Right atrium auricular region (tissue), 2 donors: ENCODE measurements around the gene DNAH12. TPM values are rescaled to one million over a fixed set of nuclear protein-coding genes. Genes with fewer than 3 reads are reported as not detected.

Source experiments
- DNase-seq: peaks from one replicate; pipeline ENCODE4 v3.0.0-alpha.2; 2019; ENCODE audit warnings: low spot score
- H3K27ac ChIP-seq, 2 donors: fragments of 200-600 bp; sonication (generic); 1 replicate in 1 of 2; 2 replicates in 1 of 2; pipeline ENCODE4 v1.5.1; 2016 to 2019
- H3K27me3 ChIP-seq, 2 donors: fragments of 200-600 bp; sonication (generic); one replicate each; pipeline versions ENCODE4 v1.5.1 to v1.6.0; 2017 to 2019
- H3K36me3 ChIP-seq: fragments of 200-600 bp; sonication (generic); one replicate; pipeline ENCODE4 v1.5.1; 2016
- H3K4me1 ChIP-seq, 2 donors: fragments of 200-600 bp; sonication (generic); one replicate each; pipeline versions ENCODE4 v1.5.1 to v1.6.0; 2017 to 2019
- H3K4me3 ChIP-seq, 2 donors: fragments of 200-600 bp; sonication (generic); 1 replicate in 1 of 2; 2 replicates in 1 of 2; pipeline ENCODE4 v1.5.1; 2017 to 2019; ENCODE audit warnings: mild to moderate bottlenecking in 1 of 2, moderate library complexity in 1 of 2
- H3K9me3 ChIP-seq, 2 donors: fragments of 200-600 bp; sonication (generic); one replicate each; pipeline ENCODE4 v1.5.1; 2019
- total RNA-seq, 2 donors: library from RNA; depleted of rRNA; stranded (reverse); fragments of >200 nt; gene quantifications; one replicate each; pipeline ENCODE4 v1.1.0, GENCODE V29; 2016
- TF ChIP-seq, protein P1 (sequence below), 2 donors: fragments of 200-600 bp; sonication (generic); IDR thresholded peaks; one replicate each; pipeline ENCODE4 v1.5.1; 2019; ENCODE audit warnings: antibody characterized with exemption in 2 of 2

The DNAH12 gene
- total RNA-seq, 2 donors from 2014 or later = 0.08 TPM; not detected in 1

DNA sequence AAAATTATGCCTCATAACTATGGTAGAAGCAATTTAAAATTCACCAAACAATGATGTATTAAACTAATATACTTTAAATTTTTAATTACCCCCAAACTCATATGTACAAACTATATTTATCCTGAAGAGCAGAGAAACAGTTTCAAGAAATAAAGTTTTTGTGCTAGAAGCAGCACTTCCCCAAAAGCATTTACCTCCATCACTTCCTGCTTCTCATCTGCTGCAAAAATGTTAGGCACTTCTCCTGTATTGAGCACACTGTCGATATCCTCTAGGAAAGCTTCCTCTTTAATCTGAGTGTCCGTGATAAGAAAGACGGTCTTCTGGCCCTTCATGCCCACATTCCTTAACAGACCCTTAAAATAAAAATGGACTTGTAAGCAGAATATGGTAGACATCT, 150.2 kb downstream of the DNAH12 start:
- H3K27me3 ChIP-seq = no peaks in the 10 kb centered on the region
- no peaks in the 10 kb centered on the region for H3K36me3 ChIP-seq
- no peak overlapping the region for H3K27ac ChIP-seq
- no peaks in the 10 kb centered on the region for H3K9me3 ChIP-seq
- no peaks in the 10 kb centered on the region for H3K4me1 ChIP-seq
- no peak overlapping the region for H3K4me3 ChIP-seq
- TF ChIP-seq, protein P1, sequence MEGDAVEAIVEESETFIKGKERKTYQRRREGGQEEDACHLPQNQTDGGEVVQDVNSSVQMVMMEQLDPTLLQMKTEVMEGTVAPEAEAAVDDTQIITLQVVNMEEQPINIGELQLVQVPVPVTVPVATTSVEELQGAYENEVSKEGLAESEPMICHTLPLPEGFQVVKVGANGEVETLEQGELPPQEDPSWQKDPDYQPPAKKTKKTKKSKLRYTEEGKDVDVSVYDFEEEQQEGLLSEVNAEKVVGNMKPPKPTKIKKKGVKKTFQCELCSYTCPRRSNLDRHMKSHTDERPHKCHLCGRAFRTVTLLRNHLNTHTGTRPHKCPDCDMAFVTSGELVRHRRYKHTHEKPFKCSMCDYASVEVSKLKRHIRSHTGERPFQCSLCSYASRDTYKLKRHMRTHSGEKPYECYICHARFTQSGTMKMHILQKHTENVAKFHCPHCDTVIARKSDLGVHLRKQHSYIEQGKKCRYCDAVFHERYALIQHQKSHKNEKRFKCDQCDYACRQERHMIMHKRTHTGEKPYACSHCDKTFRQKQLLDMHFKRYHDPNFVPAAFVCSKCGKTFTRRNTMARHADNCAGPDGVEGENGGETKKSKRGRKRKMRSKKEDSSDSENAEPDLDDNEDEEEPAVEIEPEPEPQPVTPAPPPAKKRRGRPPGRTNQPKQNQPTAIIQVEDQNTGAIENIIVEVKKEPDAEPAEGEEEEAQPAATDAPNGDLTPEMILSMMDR (IDR thresholded peaks at IDR 0.05) = no peak
- DNase-seq = no peak

DNA sequence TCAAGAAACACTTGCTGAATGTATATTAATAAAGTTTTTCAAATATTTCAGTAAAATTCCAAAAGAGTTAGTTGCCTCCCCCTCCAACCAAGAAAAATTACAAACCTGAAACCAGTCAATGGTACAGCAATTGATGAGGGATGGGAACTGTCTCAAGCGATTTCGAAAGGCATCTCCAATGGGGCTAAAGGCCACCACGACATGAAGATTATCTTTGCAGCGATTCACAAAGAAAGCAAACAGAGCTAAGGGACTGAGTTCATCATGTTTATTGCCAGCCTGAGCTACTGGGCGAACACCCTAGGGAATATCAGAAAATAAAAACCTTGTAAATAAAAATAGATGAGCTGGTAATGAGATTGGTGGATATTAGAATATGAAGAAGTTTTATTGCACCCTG, 152.4 kb downstream of the DNAH12 start:
- Histone ChIP-seq H3K4me3 (no peak overlapping the region), H3K4me1 (no peaks in the 10 kb centered on the region), H3K27ac (no peak overlapping the region), H3K36me3 (no peaks in the 10 kb centered on the region), H3K27me3 (no peaks in the 10 kb centered on the region), H3K9me3 (no peaks in the 10 kb centered on the region)
- DNase-seq = no peak
- TF ChIP-seq, protein P1 (IDR thresholded peaks at IDR 0.05) = no peak

DNA sequence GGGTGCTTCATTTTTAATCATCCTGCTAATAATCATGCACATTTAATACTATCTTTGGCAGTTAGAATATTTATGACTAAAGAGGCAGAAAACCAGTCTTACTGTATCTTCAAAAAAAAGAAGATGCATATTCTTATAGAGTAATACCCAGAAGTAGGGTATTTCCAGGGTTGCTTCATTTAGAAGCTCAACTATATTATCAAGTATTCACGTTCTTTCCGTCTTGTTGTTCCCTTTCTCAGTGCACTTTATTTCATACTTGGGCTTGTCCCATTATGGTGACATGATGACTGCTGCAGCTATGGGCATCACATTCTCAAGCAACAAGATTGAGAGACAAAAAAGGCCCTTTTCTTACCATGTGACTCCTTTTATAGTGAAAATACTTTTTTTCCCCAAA, 154.9 kb downstream of the DNAH12 start:
- no peak for DNase-seq
- Histone ChIP-seq H3K27me3 (no peaks in the 10 kb centered on the region), H3K4me1 (no peaks in the 10 kb centered on the region), H3K27ac (no peak overlapping the region), H3K36me3 (no peaks in the 10 kb centered on the region), H3K4me3 (no peak overlapping the region), H3K9me3 (no peaks in the 10 kb centered on the region)
- TF ChIP-seq, protein P1 (IDR thresholded peaks at IDR 0.05) = no peak

DNA sequence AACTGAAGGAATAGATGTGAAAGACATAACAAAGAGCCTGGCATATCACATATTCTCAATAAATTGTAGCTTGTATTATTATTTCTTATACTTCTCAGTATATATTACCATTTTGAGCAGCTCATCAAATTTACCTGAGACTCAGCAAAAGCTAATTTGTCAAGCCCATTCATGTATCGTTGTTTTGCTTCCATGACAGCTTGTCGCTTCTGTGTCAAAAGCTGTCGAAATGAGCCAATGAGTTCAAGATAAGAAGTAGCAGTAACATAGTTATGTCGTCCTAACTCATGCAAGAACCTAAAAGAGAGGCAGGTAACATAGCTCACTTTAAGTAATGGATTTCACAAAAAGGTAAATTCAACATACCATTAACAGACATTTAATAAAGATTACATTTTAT, 157.8 kb downstream of the DNAH12 start:
- DNase-seq = no peak
- H3K27ac ChIP-seq = no peak overlapping the region
- H3K9me3 ChIP-seq = no peaks in the 10 kb centered on the region
- no peaks in the 10 kb centered on the region for H3K27me3 ChIP-seq
- H3K4me3 ChIP-seq = no peak overlapping the region
- TF ChIP-seq, protein P1 (IDR thresholded peaks at IDR 0.05) = no peak
- no peaks in the 10 kb centered on the region for H3K4me1 ChIP-seq
- no peaks in the 10 kb centered on the region for H3K36me3 ChIP-seq

DNA sequence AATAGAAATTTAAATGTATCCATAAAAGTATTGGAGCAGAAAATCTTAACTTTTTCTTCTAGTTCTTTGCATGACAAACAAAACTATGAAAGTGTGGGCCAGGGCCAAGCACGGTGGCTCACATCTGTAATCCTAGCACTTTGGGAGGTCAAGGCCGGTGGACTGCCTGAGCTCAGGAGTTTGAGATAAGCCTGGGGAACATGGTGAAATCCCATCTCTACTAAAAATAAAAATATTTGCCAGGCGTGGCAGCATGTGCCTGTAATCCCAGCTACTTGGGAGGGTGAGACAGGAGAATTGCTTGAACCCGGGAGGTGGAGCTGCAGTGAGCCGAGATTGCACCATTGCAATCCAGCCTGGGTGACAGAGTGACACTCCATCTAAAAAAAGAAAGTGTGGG, 158.6 kb downstream of the DNAH12 start:
- no peaks in the 10 kb centered on the region for H3K36me3 ChIP-seq
- TF ChIP-seq, protein P1 (IDR thresholded peaks at IDR 0.05) = no peak
- DNase-seq = no peak
- H3K9me3 ChIP-seq = no peaks in the 10 kb centered on the region
- H3K27me3 ChIP-seq = no peaks in the 10 kb centered on the region
- no peak overlapping the region for H3K27ac ChIP-seq
- no peaks in the 10 kb centered on the region for H3K4me1 ChIP-seq
- no peak overlapping the region for H3K4me3 ChIP-seq

DNA sequence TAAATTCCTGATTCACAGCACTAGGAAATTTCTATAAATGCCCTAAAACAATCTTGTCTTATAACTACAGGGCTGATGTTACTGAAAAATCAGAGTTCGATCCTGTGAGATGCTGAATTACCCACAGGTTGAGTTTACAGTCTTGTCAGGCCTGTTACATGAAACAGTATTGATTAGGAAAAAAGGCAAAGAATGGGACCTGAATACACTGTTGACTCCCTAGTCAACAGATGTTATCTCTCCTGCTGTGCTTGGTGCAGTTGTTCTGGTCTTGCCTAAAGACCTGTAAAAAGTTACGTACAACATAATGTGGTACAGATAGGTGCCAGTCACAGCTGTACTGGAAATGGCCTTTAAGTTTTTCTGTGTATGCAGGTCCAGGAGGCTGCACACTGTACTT, 160.3 kb downstream of the DNAH12 start:
- H3K27ac ChIP-seq = no peak overlapping the region
- DNase-seq = no peak
- H3K36me3 ChIP-seq = no peaks in the 10 kb centered on the region
- H3K27me3 ChIP-seq = no peaks in the 10 kb centered on the region
- H3K4me3 ChIP-seq = no peak overlapping the region
- H3K9me3 ChIP-seq = no peaks in the 10 kb centered on the region
- TF ChIP-seq, protein P1 (IDR thresholded peaks at IDR 0.05) = no peak
- H3K4me1 ChIP-seq = no peaks in the 10 kb centered on the region
